Measurements from ENCODE around the gene DELE1.
A peak's percentile ranks its signal among the peaks of the same experiment; 100 is the strongest.

The DELE1 gene

GRCh38 chr5:141923448-141924313 lies at the start of gene DELE1:
TSS of gene DELE1 (plus strand) at chr5:141923871. CDS start at chr5:141923942, 71 bp downstream.
- peak; percentile 87 to 90 for DNase-seq (ENCODE audit: low read depth in 2 of 2)

GRCh38 chr5:141873933-141874261 lies 49.8 kb upstream of the DELE1 start:
- DNase-seq (ENCODE audit: low read depth in 2 of 2): no peak

- DNase-seq (ENCODE audit: low read depth in 2 of 2): no peak
Measured at GRCh38 chr5:141874262-141874964, 49.3 kb upstream of the DELE1 start.

- DNase-seq (ENCODE audit: low read depth in 2 of 2): no peak
Measured at GRCh38 chr5:141875022-141875740, 48.5 kb upstream of the DELE1 start.

- no peak for DNase-seq (ENCODE audit: low read depth in 2 of 2)
Measured at GRCh38 chr5:141875795-141876627, 47.7 kb upstream of the DELE1 start.

GRCh38 chr5:141876628-141877355 lies 46.9 kb upstream of the DELE1 start:
- DNase-seq (ENCODE audit: low read depth in 2 of 2): no peak

GRCh38 chr5:141877356-141878185 lies 46.1 kb upstream of the DELE1 start:
- DNase-seq (ENCODE audit: low read depth in 2 of 2): no peak

- DNase-seq (ENCODE audit: low read depth in 2 of 2): no peak
Measured at GRCh38 chr5:141878186-141878710, 45.4 kb upstream of the DELE1 start, which contains the start of gene PCDH1. TSS of gene PCDH1 (minus strand) at chr5:141878410. CDS start at chr5:141878262, 148 bp downstream.

- peak; percentile 76 to 84 for DNase-seq (ENCODE audit: low read depth in 2 of 2)
Measured at GRCh38 chr5:141878711-141879425, 44.8 kb upstream of the DELE1 start.

- no peak for DNase-seq (ENCODE audit: low read depth in 2 of 2)
Measured at GRCh38 chr5:141879426-141879759, 44.3 kb upstream of the DELE1 start.

GRCh38 chr5:141879941-141880738 lies 43.5 kb upstream of the DELE1 start:
- DNase-seq (ENCODE audit: low read depth in 2 of 2): no peak

GRCh38 chr5:141880961-141881801 lies 42.5 kb upstream of the DELE1 start:
- DNase-seq (ENCODE audit: low read depth in 2 of 2): no peak

- DNase-seq (ENCODE audit: low read depth in 2 of 2): no peak
Measured at GRCh38 chr5:141881886-141882285, 41.8 kb upstream of the DELE1 start.

- DNase-seq (ENCODE audit: low read depth in 2 of 2): no peak
Measured at GRCh38 chr5:141882594-141883183, 41.0 kb upstream of the DELE1 start.

- DNase-seq (ENCODE audit: low read depth in 2 of 2): no peak
Measured at GRCh38 chr5:141883184-141883891, 40.3 kb upstream of the DELE1 start.

GRCh38 chr5:141883892-141884318 lies 39.8 kb upstream of the DELE1 start:
- DNase-seq (ENCODE audit: low read depth in 2 of 2): no peak
